Smooth muscle cell (in vitro differentiated cells): ENCODE results near the gene TEKT3. TPM values are rescaled to one million over a fixed set of nuclear protein-coding genes. Genes with fewer than 3 reads are reported as not detected.

ENCODE experiments used
- DNase-seq: peaks from one replicate; lab custom pipeline; 2025; ENCODE audit not compliant: unreplicated experiment; lab: John Stamatoyannopoulos, UW
- H2AFZ ChIP-seq: fragments of 200-600 bp; sonication (generic); 2 replicates; pipeline ENCODE4 v1.6.0; 2016; ENCODE audit warnings: antibody characterized with exemption, low read depth, mild to moderate bottlenecking
- H3F3A ChIP-seq: fragments of 200-600 bp; sonication (generic); 2 replicates; pipeline ENCODE4 v1.6.0; 2017; ENCODE audit warnings: antibody characterized with exemption, low read depth
- H3K27ac ChIP-seq: fragments of 200-600 bp; sonication (generic); 2 replicates; pipeline ENCODE4 v1.5.1; 2016; ENCODE audit warnings: low read depth, mild to moderate bottlenecking
- H3K27me3 ChIP-seq: fragments of 200-600 bp; sonication (generic); 2 replicates; pipeline ENCODE4 v1.6.1; 2016; ENCODE audit warnings: low read depth, mild to moderate bottlenecking
- H3K36me3 ChIP-seq: fragments of 200-600 bp; sonication (generic); 2 replicates; pipeline ENCODE4 v1.5.1; 2016; ENCODE audit warnings: low read depth
- H3K4me1 ChIP-seq: fragments of 200-600 bp; sonication (generic); 2 replicates; pipeline ENCODE4 v1.5.1; 2016; ENCODE audit warnings: low read depth
- H3K4me2 ChIP-seq: fragments of 200-600 bp; sonication (generic); 2 replicates; pipeline ENCODE4 v1.6.0; 2016; ENCODE audit warnings: mild to moderate bottlenecking
- H3K4me3 ChIP-seq: fragments of 200-600 bp; sonication (generic); 2 replicates; pipeline ENCODE4 v1.5.1; 2016; ENCODE audit warnings: mild to moderate bottlenecking
- H3K79me2 ChIP-seq: fragments of 200-600 bp; sonication (generic); 2 replicates; pipeline ENCODE4 v1.6.0; 2016; ENCODE audit warnings: low read depth, mild to moderate bottlenecking
- H3K9ac ChIP-seq: fragments of 200-600 bp; sonication (generic); 2 replicates; pipeline ENCODE4 v1.6.0; 2016; ENCODE audit warnings: low read depth
- H3K9me3 ChIP-seq: fragments of 200-600 bp; sonication (generic); replicated peaks from 2 replicates; pipeline ENCODE4 v1.5.1; 2016; ENCODE audit warnings: low read depth
- H4K20me1 ChIP-seq: fragments of 200-600 bp; sonication (generic); 2 replicates; pipeline ENCODE4 v1.6.0; 2016; ENCODE audit warnings: low read depth
- CTCF ChIP-seq: fragments of 200-600 bp; sonication (generic); IDR thresholded peaks from 2 replicates; pipeline ENCODE4 v1.5.1; 2017; ENCODE audit warnings: borderline replicate concordance, mild to moderate bottlenecking, antibody characterized with exemption; ENCODE audit not compliant: insufficient read depth, poor library complexity, severe bottlenecking
- whole genome bisulfite sequencing: methylation state at CpG from one replicate; pipeline ENCODE4 v1.1.7; 2016; ENCODE audit warnings: low lambda C conversion rate; 5-methylcytosine and 5-hydroxymethylcytosine counted together
- polyA plus RNA-seq: library from polyadenylated mRNA; unstranded; fragments of >200 nt; fragmentation: Nextera tagmentation; extraction: Ambion mirVana; gene quantifications from 2 replicates; pipeline ENCODE4 v1.2.1, GENCODE V29; 2016
- total RNA-seq: library from RNA; depleted of rRNA; stranded (reverse); fragments of >200 nt; gene quantifications from 2 replicates; pipeline ENCODE4 v1.2.3, GENCODE V29; 2014

TEKT3 gene
- total and polyA plus RNA-seq, 2 experiments from 2014 or later = 0.09 to 1.00 TPM

- Histone ChIP-seq H4K20me1 (no peaks in the 10 kb centered on the region), H2AFZ (no peak overlapping the region), H3K4me3 (no peak overlapping the region), H3K27me3 (no peaks in the 10 kb centered on the region), H3K4me2 (no peak overlapping the region), H3K79me2 (no peaks in the 10 kb centered on the region), H3F3A (no peaks in the 10 kb centered on the region), H3K9ac (no peak overlapping the region), H3K36me3 (no peaks in the 10 kb centered on the region), H3K9me3 (no peaks in the 10 kb centered on the region), H3K27ac (no peak overlapping the region), H3K4me1 (no peaks in the 10 kb centered on the region)
- 82% methylated on average over 6 of the region's 6 CpGs for WGBS
- no peak for TF ChIP-seq CTCF
- no peak for DNase-seq
Observed at GRCh38 chr17:15285466-15285865, 55.9 kb downstream of the TEKT3 start.

- TF ChIP-seq CTCF = no peak
- H3K79me2 ChIP-seq = no peaks in the 10 kb centered on the region
- H3K36me3 ChIP-seq = no peaks in the 10 kb centered on the region
Observed at GRCh38 chr17:15284537-15284936, 56.9 kb downstream of the TEKT3 start.

GRCh38 chr17:15284107-15284506 lies 57.3 kb downstream of the TEKT3 start:
- no peak overlapping the region for H3K27ac ChIP-seq

More at GRCh38 chr17:15284537-15284936, 56.9 kb downstream of the TEKT3 start:
- Histone ChIP-seq H3K4me2 (no peak overlapping the region), H3K27ac (no peak overlapping the region), H3K27me3 (no peaks in the 10 kb centered on the region), H3K9me3 (no peaks in the 10 kb centered on the region), H2AFZ (no peak overlapping the region), H3F3A (no peaks in the 10 kb centered on the region), H4K20me1 (no peaks in the 10 kb centered on the region), H3K9ac (no peak overlapping the region), H3K4me3 (no peak overlapping the region), H3K4me1 (no peaks in the 10 kb centered on the region)
- no peak for DNase-seq
- WGBS = 57% methylated on average over 2 of the region's 2 CpGs

More at GRCh38 chr17:15284107-15284506, 57.3 kb downstream of the TEKT3 start:
- TF ChIP-seq CTCF = no peak
- Histone ChIP-seq H4K20me1 (no peaks in the 10 kb centered on the region), H3K79me2 (no peaks in the 10 kb centered on the region), H3F3A (no peaks in the 10 kb centered on the region), H2AFZ (no peak overlapping the region), H3K4me1 (no peaks in the 10 kb centered on the region), H3K4me3 (no peak overlapping the region), H3K27me3 (no peaks in the 10 kb centered on the region), H3K4me2 (no peak overlapping the region), H3K36me3 (no peaks in the 10 kb centered on the region), H3K9me3 (no peaks in the 10 kb centered on the region), H3K9ac (no peak overlapping the region)
- DNase-seq = no peak
- WGBS = 92% methylated on average over 6 of the region's 6 CpGs
